AG04449 (cell line): Measurements from ENCODE around the gene NUP133.

Experiments used
- CTCF ChIA-PET: fragments of 350-600 bp; formaldehyde crosslinking; extraction: SDS; loops from one replicate; lab custom pipeline; 2021; ENCODE audit warnings: antibody characterized with exemption; lab: Yijun Ruan, JAX
- POLR2A ChIA-PET: fragments of 400-600, 350-600 bp; formaldehyde crosslinking; extraction: SDS; loops from one replicate; lab custom pipeline; 2020; ENCODE audit warnings: antibody characterized with exemption, inconsistent platforms; lab: Yijun Ruan, JAX
- DNase-seq: peaks from one replicate; pipeline ENCODE4 v3.0.0-alpha.2; 2010; ENCODE audit warnings: low read depth, low spot score
- H3K4me3 ChIP-seq: 2 replicates; pipeline ENCODE4 v1.5.1; 2011; ENCODE audit warnings: low read depth, mild to moderate bottlenecking, control low read depth, low read length
- TF ChIP-seq, protein P1 (sequence below): IDR thresholded peaks from one replicate; pipeline ENCODE4 v1.5.1; 2011; ENCODE audit warnings: mild to moderate bottlenecking, moderate library complexity, low read length, control low read depth, inconsistent platforms; ENCODE audit not compliant: insufficient read depth; ENCODE audit errors: missing control alignments

Gene NUP133

GRCh38 chr1:229507951-229508822 lies at the start of gene NUP133:
Gene NUP133, minus strand, starts transcription at chr1:229508341. Its CDS starts 92 bp downstream, at chr1:229508249.
- TF ChIP-seq, protein P1, sequence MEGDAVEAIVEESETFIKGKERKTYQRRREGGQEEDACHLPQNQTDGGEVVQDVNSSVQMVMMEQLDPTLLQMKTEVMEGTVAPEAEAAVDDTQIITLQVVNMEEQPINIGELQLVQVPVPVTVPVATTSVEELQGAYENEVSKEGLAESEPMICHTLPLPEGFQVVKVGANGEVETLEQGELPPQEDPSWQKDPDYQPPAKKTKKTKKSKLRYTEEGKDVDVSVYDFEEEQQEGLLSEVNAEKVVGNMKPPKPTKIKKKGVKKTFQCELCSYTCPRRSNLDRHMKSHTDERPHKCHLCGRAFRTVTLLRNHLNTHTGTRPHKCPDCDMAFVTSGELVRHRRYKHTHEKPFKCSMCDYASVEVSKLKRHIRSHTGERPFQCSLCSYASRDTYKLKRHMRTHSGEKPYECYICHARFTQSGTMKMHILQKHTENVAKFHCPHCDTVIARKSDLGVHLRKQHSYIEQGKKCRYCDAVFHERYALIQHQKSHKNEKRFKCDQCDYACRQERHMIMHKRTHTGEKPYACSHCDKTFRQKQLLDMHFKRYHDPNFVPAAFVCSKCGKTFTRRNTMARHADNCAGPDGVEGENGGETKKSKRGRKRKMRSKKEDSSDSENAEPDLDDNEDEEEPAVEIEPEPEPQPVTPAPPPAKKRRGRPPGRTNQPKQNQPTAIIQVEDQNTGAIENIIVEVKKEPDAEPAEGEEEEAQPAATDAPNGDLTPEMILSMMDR = no peak
- ChIA-PET CTCF (interaction anchor here (0.6 to 1.6 kb wide), 9 partner anchors 9 to 250 kb away, joined by 3 to 6 read pairs (median 3); no protein-coding TSS in a partner anchor), POLR2A (interaction anchor here (0.5 to 0.9 kb wide), 5 partner anchors 19 to 400 kb away, joined by 3 read pairs; partner anchors contain the start of gene ABCB10)
- DNase-seq = peak; percentile 82
- peak within 1 kb of the TSS; percentile 80 for H3K4me3 ChIP-seq

GRCh38 chr1:229557200-229557850 lies 49.2 kb upstream of the NUP133 start:
- POLR2A ChIA-PET = no interaction called here
- H3K4me3 ChIP-seq = peak overlapping the region; percentile 81
- no peak for DNase-seq
- TF ChIP-seq, protein P1 = no peak
- CTCF ChIA-PET = interaction anchor here (0.7 to 4.7 kb wide), 10 partner anchors 9 to 80 kb away, joined by 3 to 36 read pairs (median 4); partner anchors contain the start of genes TAF5L and URB2

DNA sequence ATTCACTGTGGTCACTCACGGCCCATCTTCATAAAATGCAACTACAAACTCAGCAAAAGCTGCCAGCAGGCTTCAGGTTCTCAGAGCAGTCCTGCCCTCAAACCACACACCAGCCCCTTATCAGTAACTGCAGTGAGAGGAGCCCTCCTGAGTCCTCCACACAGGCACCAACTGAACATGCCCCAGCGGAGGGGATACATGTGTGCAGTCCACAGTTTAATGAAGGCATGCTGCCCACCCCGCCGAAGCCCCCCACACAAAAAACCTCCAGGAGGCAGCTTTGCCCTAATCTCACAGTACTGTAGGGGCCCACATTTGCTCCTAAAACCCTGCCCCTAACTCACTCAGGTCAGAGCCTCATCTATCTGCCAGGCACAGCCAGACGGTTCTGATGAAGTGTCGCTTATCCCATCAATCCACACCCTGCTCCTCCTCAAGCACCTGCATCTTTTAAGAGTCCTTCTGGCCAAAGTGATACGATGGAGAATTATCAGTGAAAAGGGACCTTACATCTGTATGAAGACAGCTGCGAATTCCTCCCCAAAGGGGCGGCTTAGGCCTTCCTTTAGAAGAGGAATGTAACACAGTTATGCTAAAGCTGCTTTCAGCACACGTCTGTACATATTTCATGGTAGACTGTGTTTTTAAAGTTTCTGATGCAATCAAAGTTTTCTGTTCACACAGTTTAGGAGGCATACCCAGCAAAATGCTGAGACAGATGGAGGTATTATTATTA lies 46.9 kb upstream of the NUP133 start:
- no peak overlapping the region for H3K4me3 ChIP-seq
- ChIA-PET CTCF (interaction anchor here (1.0 kb wide), 1 partner anchor 40 kb away, joined by 3 read pairs; no protein-coding TSS in a partner anchor), POLR2A (no interaction called here)
- DNase-seq = no peak
- TF ChIP-seq, protein P1 = no peak

- DNase-seq = no peak
- ChIA-PET POLR2A (no interaction called here), CTCF (no interaction called here)
- H3K4me3 ChIP-seq = no peak overlapping the region
- TF ChIP-seq, protein P1 = no peak
Observed at GRCh38 chr1:229553621-229554130, 45.5 kb upstream of the NUP133 start.

GRCh38 chr1:229552732-229553131 lies 44.6 kb upstream of the NUP133 start:
- POLR2A ChIA-PET = no interaction called here
- DNase-seq = no peak
- CTCF ChIA-PET = no interaction called here
- no peak overlapping the region for H3K4me3 ChIP-seq
- TF ChIP-seq, protein P1 = no peak
